ENCODE results near the gene TEX53.

The TEX53 gene

GRCh38 chr9:114668146-114668545 is 10.5 kb upstream of the TEX53 start:
- no peak for DNase-seq (ENCODE audit: low read depth, low spot score)
- no peak overlapping the region for H3K4me3 ChIP-seq (ENCODE audit: low read depth, low read length)
- ChIA-PET POLR2A (no interaction called here), CTCF (interaction anchor here (0.9 to 14.1 kb wide), 7 partner anchors 11 to 346 kb away, joined by 3 to 149 read pairs (median 5); partner anchors contain the start of gene TEX48)
- TF ChIP-seq CTCF (IDR thresholded peaks at IDR 0.05; ENCODE audit: insufficient read depth, low read length, missing control alignments) = no peak

GRCh38 chr9:114666851-114667250 is 9.2 kb upstream of the TEX53 start:
- POLR2A ChIA-PET = no interaction called here
- CTCF ChIA-PET = interaction anchor here (0.8 to 14.1 kb wide), 7 partner anchors 12 to 349 kb away, joined by 3 to 156 read pairs (median 17); partner anchors contain the start of gene TEX48
- TF ChIP-seq CTCF (IDR thresholded peaks at IDR 0.05; ENCODE audit: insufficient read depth, low read length, missing control alignments) = no peak

GRCh38 chr9:114666401-114666800 is 8.8 kb upstream of the TEX53 start:
- H3K4me3 ChIP-seq (ENCODE audit: low read depth, low read length) = no peak overlapping the region
- TF ChIP-seq CTCF (IDR thresholded peaks at IDR 0.05; ENCODE audit: insufficient read depth, low read length, missing control alignments) = no peak
- ChIA-PET CTCF (interaction anchor here (0.8 to 14.1 kb wide), 6 partner anchors 12 to 349 kb away, joined by 3 to 156 read pairs (median 40); partner anchors contain the start of gene TEX48), POLR2A (no interaction called here)
- DNase-seq (ENCODE audit: low read depth, low spot score) = no peak

More at GRCh38 chr9:114666851-114667250, 9.2 kb upstream of the TEX53 start:
- H3K4me3 ChIP-seq (ENCODE audit: low read depth, low read length) = no peak overlapping the region
- no peak for DNase-seq (ENCODE audit: low read depth, low spot score)

- DNase-seq (ENCODE audit: low read depth, low spot score) = no peak
- POLR2A ChIA-PET = no interaction called here
- TF ChIP-seq CTCF (IDR thresholded peaks at IDR 0.05; ENCODE audit: insufficient read depth, low read length, missing control alignments) = no peak
- H3K4me3 ChIP-seq (ENCODE audit: low read depth, low read length) = no peak overlapping the region
- CTCF ChIA-PET = interaction anchor here (0.9 to 15.2 kb wide), 10 partner anchors 11 to 351 kb away, joined by 3 to 367 read pairs (median 50); partner anchors contain the start of gene TEX48
Measured at GRCh38 chr9:114664181-114664580, 6.6 kb upstream of the TEX53 start.

GRCh38 chr9:114662081-114662989 is 4.7 kb upstream of the TEX53 start:
- ChIA-PET POLR2A (no interaction called here), CTCF (interaction anchor here (0.5 to 15.2 kb wide), 40 partner anchors 9 to 612 kb away, joined by 3 to 367 read pairs (median 4); partner anchors contain the start of gene TEX48)
- DNase-seq (ENCODE audit: low read depth, low spot score) = no peak
- H3K4me3 ChIP-seq (ENCODE audit: low read depth, low read length) = no peak overlapping the region
- peak; percentile 76 for TF ChIP-seq CTCF (IDR thresholded peaks at IDR 0.05; ENCODE audit: insufficient read depth, low read length, missing control alignments)

GRCh38 chr9:114656301-114656700 is 1.3 kb downstream of the TEX53 start:
- H3K4me3 ChIP-seq (ENCODE audit: low read depth, low read length) = no peak overlapping the region
- CTCF ChIA-PET = interaction anchor here (0.7 to 15.2 kb wide), 6 partner anchors 26 to 360 kb away, joined by 3 to 367 read pairs (median 80); no protein-coding TSS in a partner anchor
- TF ChIP-seq CTCF (IDR thresholded peaks at IDR 0.05; ENCODE audit: insufficient read depth, low read length, missing control alignments) = no peak
- no peak for DNase-seq (ENCODE audit: low read depth, low spot score)
- POLR2A ChIA-PET = no interaction called here
